Measurements from ENCODE around the gene TMEM121. TPM values are rescaled to one million over a fixed set of nuclear protein-coding genes. Genes with fewer than 3 reads are reported as not detected.

The TMEM121 gene
- polyA plus RNA-seq, 1 experiment, result 4.6 TPM

DNA sequence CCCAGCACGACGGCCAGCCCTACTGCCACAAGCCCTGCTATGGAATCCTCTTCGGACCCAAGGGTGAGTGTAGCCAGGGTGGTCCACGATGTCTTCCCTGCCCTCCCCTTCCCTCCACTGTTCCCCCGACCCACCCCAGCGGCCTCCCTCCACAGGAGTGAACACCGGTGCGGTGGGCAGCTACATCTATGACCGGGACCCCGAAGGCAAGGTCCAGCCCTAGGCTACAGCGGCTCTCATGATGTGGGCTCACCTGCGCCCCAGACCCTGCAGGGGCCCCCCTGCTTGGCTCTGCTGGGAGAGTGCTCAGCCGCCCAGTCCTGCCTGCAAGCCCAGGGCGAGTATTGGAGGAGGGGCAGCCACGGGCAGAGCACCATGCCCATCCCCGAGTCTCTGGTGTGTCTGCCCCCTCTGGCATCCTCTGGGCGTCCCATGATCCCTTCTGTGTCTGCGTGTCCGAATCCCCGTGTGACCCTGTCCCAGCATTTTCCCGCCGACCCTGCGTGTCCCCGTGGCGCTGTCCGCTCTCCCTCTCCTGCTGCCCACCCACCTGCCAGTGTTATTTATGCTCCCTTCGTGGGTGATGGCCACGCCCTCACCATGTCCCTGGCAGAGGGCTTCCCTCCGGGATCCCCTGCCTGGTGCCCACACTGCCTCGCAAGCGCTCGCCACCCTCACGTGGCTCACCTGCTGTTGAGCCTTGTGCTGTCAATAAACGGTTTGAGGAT, 46.8 kb upstream of the TMEM121 start:
- Histone ChIP-seq H3K36me3 (ENCODE audit: control insufficient read depth, insufficient read depth, low read length) (no peaks in the 10 kb centered on the region), H3K27me3 (ENCODE audit: control insufficient read depth, insufficient read depth, low read length) (no peaks in the 10 kb centered on the region), H3K4me3 (ENCODE audit: low read depth, low read length) (no peak overlapping the region)
- TF ChIP-seq, protein P1, sequence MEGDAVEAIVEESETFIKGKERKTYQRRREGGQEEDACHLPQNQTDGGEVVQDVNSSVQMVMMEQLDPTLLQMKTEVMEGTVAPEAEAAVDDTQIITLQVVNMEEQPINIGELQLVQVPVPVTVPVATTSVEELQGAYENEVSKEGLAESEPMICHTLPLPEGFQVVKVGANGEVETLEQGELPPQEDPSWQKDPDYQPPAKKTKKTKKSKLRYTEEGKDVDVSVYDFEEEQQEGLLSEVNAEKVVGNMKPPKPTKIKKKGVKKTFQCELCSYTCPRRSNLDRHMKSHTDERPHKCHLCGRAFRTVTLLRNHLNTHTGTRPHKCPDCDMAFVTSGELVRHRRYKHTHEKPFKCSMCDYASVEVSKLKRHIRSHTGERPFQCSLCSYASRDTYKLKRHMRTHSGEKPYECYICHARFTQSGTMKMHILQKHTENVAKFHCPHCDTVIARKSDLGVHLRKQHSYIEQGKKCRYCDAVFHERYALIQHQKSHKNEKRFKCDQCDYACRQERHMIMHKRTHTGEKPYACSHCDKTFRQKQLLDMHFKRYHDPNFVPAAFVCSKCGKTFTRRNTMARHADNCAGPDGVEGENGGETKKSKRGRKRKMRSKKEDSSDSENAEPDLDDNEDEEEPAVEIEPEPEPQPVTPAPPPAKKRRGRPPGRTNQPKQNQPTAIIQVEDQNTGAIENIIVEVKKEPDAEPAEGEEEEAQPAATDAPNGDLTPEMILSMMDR (IDR thresholded peaks at IDR 0.05; ENCODE audit: insufficient read depth, low read depth, low read length), result no peak
- CTCF ChIA-PET, result interaction anchor here (2.7 to 2.9 kb wide), 2 partner anchors 10 to 108 kb away, joined by 25 to 61 read pairs; no protein-coding TSS in a partner anchor
- POLR2A ChIA-PET, result no interaction called here
- no peak for DNase-seq (ENCODE audit: low read depth)

DNA sequence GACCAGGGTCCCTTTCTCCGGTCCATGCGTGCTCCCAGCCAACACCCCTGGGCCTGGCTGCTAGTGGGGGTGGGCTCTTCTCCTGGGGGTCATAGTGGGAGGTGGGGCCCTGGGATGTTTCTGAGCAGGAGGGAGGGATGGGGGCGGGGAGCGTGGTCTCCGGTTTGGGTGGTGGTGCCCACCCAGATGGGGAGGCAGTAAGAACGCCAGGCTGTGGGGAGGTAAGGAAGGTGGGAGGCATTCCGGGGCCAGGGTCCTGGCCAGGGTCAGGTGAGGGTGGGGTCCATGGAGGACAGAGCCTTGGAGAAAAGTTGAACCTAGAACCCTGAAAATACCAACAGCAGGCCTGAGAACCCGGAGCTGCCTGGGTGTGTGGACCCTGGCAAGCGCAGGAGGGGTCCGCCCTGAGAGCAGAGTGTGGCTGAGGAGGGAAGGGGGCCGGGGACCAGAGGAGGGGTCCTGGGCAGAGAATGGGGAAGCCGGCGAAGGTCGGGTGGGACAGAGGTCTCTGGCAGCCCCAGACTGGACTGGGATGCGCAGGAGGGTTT, 46.1 kb upstream of the TMEM121 start:
- Histone ChIP-seq H3K4me3 (ENCODE audit: low read depth, low read length) (no peak overlapping the region), H3K36me3 (ENCODE audit: control insufficient read depth, insufficient read depth, low read length) (no peaks in the 10 kb centered on the region), H3K27me3 (ENCODE audit: control insufficient read depth, insufficient read depth, low read length) (no peaks in the 10 kb centered on the region)
- TF ChIP-seq, protein P1 (IDR thresholded peaks at IDR 0.05; ENCODE audit: insufficient read depth, low read depth, low read length), result no peak
- CTCF ChIA-PET, result interaction anchor here (0.6 to 3.3 kb wide), 19 partner anchors 8 to 255 kb away, joined by 3 to 61 read pairs (median 7); no protein-coding TSS in a partner anchor
- no peak for DNase-seq (ENCODE audit: low read depth)
- POLR2A ChIA-PET, result no interaction called here

DNA sequence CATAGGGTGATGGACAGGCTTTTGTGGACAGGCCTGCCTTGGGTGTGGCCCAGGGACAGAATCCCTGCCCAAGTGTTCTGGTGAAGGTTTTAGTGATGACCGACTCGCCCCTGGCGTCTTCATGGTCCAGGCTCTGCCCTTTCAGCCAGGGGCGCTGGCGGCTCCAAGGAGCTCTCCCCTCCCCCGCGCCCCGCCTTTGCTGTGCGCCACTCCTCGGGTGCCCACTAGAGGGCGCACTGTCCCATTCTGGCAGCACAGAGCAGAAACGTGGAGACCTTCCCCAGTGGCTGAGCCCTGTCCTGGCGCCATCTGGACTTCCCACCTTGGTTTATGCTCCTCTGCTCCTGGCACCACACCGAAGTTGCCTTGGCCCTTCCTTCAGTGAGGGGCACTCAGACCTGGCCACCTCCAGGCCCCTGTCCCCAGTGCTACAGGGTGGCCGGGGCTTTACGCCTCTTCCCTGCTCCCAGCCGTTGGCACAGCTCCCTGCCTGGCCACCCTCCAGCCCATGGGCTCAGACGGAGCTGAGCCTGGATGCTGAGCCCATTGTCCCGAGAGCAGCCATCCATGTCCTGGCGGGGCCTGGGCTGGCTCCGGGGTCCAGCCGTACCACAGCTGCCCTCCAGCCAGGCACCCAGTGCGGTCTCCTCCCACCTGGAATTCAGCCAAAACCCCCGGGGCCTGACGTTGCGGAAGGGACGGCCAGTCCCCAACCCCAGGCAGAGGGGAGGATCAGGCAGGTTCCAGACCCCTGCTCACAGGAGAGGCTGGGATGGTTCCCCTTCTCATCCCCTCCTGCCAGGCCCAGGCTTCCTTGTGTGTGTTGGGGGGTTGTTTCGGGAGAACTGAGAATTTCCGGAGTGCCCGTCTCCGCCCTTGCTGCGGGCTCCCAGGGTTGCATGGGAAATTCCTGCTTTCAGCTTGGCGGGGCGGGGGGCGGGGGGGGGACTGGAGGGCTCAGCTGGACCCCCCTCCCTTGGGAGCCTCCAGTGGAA, 45.3 kb upstream of the TMEM121 start:
- POLR2A ChIA-PET, result no interaction called here

DNA sequence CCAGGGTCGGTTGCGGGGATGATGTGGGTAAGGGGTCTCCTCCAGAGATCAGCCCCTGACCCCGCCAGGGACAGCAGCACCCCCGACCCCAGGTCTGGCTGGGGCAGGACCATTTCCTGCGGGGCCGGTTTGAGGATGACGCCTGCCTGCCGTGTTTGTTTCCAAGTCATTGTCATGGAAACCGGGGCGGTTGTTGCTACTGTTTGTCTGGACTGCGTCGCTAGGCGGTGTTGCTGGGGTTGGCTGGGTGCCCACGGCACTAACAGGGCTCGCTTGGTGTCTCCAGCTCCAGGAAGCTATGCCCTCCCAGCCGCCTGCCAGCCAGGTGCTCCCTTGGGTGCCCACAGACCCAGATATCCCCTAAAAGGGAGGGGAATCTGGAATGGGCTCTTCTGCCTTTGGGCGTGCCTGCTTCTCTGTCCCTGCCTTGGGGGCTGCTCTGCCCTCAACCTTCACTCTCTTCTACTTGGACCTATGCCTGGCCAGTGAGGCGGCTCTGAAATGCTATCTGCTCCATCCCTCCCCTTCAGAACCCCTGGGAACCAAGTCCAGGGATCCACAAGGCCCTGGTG, 44.4 kb upstream of the TMEM121 start:
- ChIA-PET POLR2A (no interaction called here), CTCF (interaction anchor here (1.0 to 3.3 kb wide), 13 partner anchors 8 to 222 kb away, joined by 3 to 61 read pairs (median 7); no protein-coding TSS in a partner anchor)
- H3K27me3 ChIP-seq (ENCODE audit: control insufficient read depth, insufficient read depth, low read length), result peaks cover 6% of the 10 kb centered on the region; the same call in 1 of the 2 replicates
- peak; percentile 84 for DNase-seq (ENCODE audit: low read depth)
- H3K36me3 ChIP-seq (ENCODE audit: control insufficient read depth, insufficient read depth, low read length), result no peaks in the 10 kb centered on the region
- TF ChIP-seq, protein P1 (IDR thresholded peaks at IDR 0.05; ENCODE audit: insufficient read depth, low read depth, low read length), result peak; percentile 31
- H3K4me3 ChIP-seq (ENCODE audit: low read depth, low read length), result peak overlapping the region; percentile 42; the same call in 1 of the 2 replicates

More for the DNA sequence above, 45.3 kb upstream of the TMEM121 start:
- CTCF ChIA-PET, result interaction anchor here (0.6 to 3.3 kb wide), 22 partner anchors 9 to 256 kb away, joined by 3 to 61 read pairs (median 7); no protein-coding TSS in a partner anchor
- Histone ChIP-seq H3K4me3 (ENCODE audit: low read depth, low read length) (peak overlapping the region; percentile 42), H3K36me3 (ENCODE audit: control insufficient read depth, insufficient read depth, low read length) (no peaks in the 10 kb centered on the region), H3K27me3 (ENCODE audit: control insufficient read depth, insufficient read depth, low read length) (0 out of 2 replicates have a peak, but pooled peaks cover 1% of the 10 kb centered on the region)
- DNase-seq (ENCODE audit: low read depth), result no peak
- TF ChIP-seq, protein P1 (IDR thresholded peaks at IDR 0.05; ENCODE audit: insufficient read depth, low read depth, low read length), result peak; percentile 99

All from BJ (cell line).